Panc1 (cell line): ENCODE measurements around the gene DPH6. TPM values are rescaled to one million over a fixed set of nuclear protein-coding genes. Genes with fewer than 3 reads are reported as not detected.

Source experiments
- ATAC-seq: fragments of 200-7000 bp; cut with Tn5 transposase; 2 replicates; pipeline ENCODE4 v1.9.1; 2020; ENCODE audit warnings: mild to moderate bottlenecking, moderate library complexity
- BruUV-seq: library from RNA; stranded (reverse); fragments of 400-500 nt; replicated peaks from 2 replicates; lab custom pipeline; 2021; lab: Mats Ljungman, UMichigan
- CTCF ChIA-PET: fragments of 300-600 bp; sonication (Branson Sonifier 250); formaldehyde crosslinking; loops from one replicate; lab custom pipeline; 2022; ENCODE audit warnings: antibody characterized with exemption; lab: Charles Lee
- POLR2A ChIA-PET: fragments of 300-600 bp; sonication (Branson Sonifier 250); formaldehyde crosslinking; loops from one replicate; lab custom pipeline; 2022; ENCODE audit warnings: antibody characterized with exemption; lab: Charles Lee
- DNase-seq: peaks from one replicate; pipeline ENCODE4 v3.0.0-alpha.2; 2010; ENCODE audit warnings: low read depth, low spot score
- H3K27ac ChIP-seq: 2 replicates; pipeline ENCODE4 v1.5.1; 2011; ENCODE audit warnings: mild to moderate bottlenecking, low read length, inconsistent platforms
- H3K27me3 ChIP-seq: fragments of 200-500 bp; sonication (Bioruptor generic); 2 replicates; pipeline ENCODE4 v1.6.0; 2014; ENCODE audit warnings: low read length, inconsistent platforms; ENCODE audit not compliant: control insufficient read depth, insufficient read depth
- H3K36me3 ChIP-seq: fragments of 200-500 bp; sonication (Bioruptor generic); 2 replicates; pipeline ENCODE4 v1.5.1; 2014; ENCODE audit warnings: inconsistent platforms, mild to moderate bottlenecking, low read length, moderate library complexity; ENCODE audit not compliant: control insufficient read depth, insufficient read depth
- H3K4me1 ChIP-seq: 2 replicates; pipeline ENCODE4 v1.5.1; 2011; ENCODE audit warnings: inconsistent platforms, mild to moderate bottlenecking, low read length, moderate library complexity; ENCODE audit not compliant: control insufficient read depth, insufficient read depth
- H3K4me3 ChIP-seq, 2 experiments: 2 replicates each; pipeline ENCODE4 v1.5.1; 2011 to 2012; ENCODE audit warnings: low read depth in 2 of 2, low read length in 2 of 2, mild to moderate bottlenecking in 2 of 2, inconsistent platforms in 1 of 2, moderate library complexity in 1 of 2
- H3K9me3 ChIP-seq: fragments of 200-500 bp; sonication (Bioruptor generic); 2 replicates; pipeline ENCODE4 v1.5.1; 2014; ENCODE audit warnings: low read depth, mild to moderate bottlenecking, inconsistent platforms, low read length, moderate library complexity; ENCODE audit not compliant: control insufficient read depth, insufficient read depth
- POLR2AphosphoS5 ChIP-seq: IDR thresholded peaks from 2 replicates; pipeline ENCODE4 v1.6.1; 2012; ENCODE audit warnings: mild to moderate bottlenecking, low read depth, low read length, moderate library complexity
- SIN3A ChIP-seq: IDR thresholded peaks from 2 replicates; pipeline ENCODE4 v1.6.1; 2012; ENCODE audit warnings: low read depth, mild to moderate bottlenecking, low read length, moderate library complexity, borderline replicate concordance; ENCODE audit not compliant: insufficient read depth
- TCF7L2 ChIP-seq: IDR thresholded peaks from 2 replicates; pipeline ENCODE4 v1.6.1; 2011; ENCODE audit warnings: mild to moderate bottlenecking, low read depth, low read length, inconsistent platforms
- in situ Hi-C: cut with HindIII; loops from 2 replicates; pipeline ENCODE4 v1.10.0; 2016; ENCODE audit warnings: low sequenced_read_pairs, low pct_unique_long_range_greater_than_20kb
- intact Hi-C: fragments of 100-400 bp; cut with micrococcal nuclease; formaldehyde crosslinking; loops from one replicate; pipeline ENCODE4 v1.10.0; 2022; ENCODE audit not compliant: unreplicated experiment
- total RNA-seq: library from RNA; stranded (reverse); gene quantifications from one replicate; pipeline ENCODE4 v1.2.1, GENCODE V29; 2021; ENCODE audit not compliant: unreplicated experiment
- TF ChIP-seq, protein P1 (sequence below): fragments of 450-650 bp; IDR thresholded peaks from 2 replicates; pipeline ENCODE4 v1.5.1; 2017; ENCODE audit warnings: mild to moderate bottlenecking
- TF ChIP-seq, protein P2 (sequence below), 2 experiments: IDR thresholded peaks; 2 replicates each; pipeline ENCODE4 v1.6.1; 2011 to 2012; ENCODE audit warnings: low read depth in 2 of 2, control low read depth in 1 of 2, low read length in 1 of 2, mild to moderate bottlenecking in 1 of 2, moderate library complexity in 1 of 2; ENCODE audit not compliant: insufficient read depth in 1 of 2

DPH6 gene
- total RNA-seq, 1 experiment from 2014 or later, result 24.0 TPM

DNA sequence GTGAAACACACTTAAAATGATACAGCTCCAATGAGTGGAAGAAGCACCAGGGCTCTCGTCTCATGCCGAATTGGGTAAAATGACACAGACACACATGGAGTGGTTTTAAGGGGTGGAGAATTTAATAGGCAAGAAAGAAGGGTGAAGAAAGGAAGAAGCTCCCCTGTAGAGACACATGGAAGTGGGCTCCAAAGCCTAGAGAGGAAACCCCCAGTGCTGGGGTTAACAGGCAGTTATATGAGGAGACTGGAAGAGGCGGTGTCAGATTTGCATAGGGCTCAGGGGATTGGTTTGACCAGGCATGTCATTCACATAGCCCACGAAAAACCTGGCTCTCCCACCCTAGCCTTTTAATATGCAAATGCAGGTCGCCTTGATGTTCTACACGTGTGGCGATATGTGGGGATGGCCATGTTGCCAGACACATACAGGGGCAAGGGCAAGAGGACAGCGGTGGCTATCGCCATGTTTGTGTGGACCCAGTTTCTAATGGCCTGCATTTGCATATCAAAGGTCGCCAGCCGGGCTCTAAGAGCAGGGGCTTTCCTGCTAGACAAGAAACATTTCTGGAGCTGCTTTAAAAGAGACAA, 1.9 kb upstream of the DPH6 start:
- intact Hi-C loops (no loop called here), in situ Hi-C loops (no loop called here)
- H3K27me3 ChIP-seq, result no peaks in the 10 kb centered on the region
- no peak overlapping the region for H3K27ac ChIP-seq
- DNase-seq (no peak), ATAC-seq (no peak)
- TF ChIP-seq, protein P1, sequence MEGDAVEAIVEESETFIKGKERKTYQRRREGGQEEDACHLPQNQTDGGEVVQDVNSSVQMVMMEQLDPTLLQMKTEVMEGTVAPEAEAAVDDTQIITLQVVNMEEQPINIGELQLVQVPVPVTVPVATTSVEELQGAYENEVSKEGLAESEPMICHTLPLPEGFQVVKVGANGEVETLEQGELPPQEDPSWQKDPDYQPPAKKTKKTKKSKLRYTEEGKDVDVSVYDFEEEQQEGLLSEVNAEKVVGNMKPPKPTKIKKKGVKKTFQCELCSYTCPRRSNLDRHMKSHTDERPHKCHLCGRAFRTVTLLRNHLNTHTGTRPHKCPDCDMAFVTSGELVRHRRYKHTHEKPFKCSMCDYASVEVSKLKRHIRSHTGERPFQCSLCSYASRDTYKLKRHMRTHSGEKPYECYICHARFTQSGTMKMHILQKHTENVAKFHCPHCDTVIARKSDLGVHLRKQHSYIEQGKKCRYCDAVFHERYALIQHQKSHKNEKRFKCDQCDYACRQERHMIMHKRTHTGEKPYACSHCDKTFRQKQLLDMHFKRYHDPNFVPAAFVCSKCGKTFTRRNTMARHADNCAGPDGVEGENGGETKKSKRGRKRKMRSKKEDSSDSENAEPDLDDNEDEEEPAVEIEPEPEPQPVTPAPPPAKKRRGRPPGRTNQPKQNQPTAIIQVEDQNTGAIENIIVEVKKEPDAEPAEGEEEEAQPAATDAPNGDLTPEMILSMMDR, result no peak
- TF ChIP-seq, protein P2, sequence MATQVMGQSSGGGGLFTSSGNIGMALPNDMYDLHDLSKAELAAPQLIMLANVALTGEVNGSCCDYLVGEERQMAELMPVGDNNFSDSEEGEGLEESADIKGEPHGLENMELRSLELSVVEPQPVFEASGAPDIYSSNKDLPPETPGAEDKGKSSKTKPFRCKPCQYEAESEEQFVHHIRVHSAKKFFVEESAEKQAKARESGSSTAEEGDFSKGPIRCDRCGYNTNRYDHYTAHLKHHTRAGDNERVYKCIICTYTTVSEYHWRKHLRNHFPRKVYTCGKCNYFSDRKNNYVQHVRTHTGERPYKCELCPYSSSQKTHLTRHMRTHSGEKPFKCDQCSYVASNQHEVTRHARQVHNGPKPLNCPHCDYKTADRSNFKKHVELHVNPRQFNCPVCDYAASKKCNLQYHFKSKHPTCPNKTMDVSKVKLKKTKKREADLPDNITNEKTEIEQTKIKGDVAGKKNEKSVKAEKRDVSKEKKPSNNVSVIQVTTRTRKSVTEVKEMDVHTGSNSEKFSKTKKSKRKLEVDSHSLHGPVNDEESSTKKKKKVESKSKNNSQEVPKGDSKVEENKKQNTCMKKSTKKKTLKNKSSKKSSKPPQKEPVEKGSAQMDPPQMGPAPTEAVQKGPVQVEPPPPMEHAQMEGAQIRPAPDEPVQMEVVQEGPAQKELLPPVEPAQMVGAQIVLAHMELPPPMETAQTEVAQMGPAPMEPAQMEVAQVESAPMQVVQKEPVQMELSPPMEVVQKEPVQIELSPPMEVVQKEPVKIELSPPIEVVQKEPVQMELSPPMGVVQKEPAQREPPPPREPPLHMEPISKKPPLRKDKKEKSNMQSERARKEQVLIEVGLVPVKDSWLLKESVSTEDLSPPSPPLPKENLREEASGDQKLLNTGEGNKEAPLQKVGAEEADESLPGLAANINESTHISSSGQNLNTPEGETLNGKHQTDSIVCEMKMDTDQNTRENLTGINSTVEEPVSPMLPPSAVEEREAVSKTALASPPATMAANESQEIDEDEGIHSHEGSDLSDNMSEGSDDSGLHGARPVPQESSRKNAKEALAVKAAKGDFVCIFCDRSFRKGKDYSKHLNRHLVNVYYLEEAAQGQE (IDR thresholded peaks at IDR 0.05; ENCODE audit: insufficient read depth in 1 of 2, low read depth in 2 of 2, low read length in 1 of 2), result no peak
- TF ChIP-seq POLR2AphosphoS5, result no peak
- no peak for TF ChIP-seq SIN3A
- H3K36me3 ChIP-seq, result no peaks in the 10 kb centered on the region; the same call in 1 of the 2 replicates
- ChIA-PET CTCF (no interaction called here), POLR2A (interaction anchor here (0.6 kb wide), 1 partner anchor 1197 kb away, joined by 3 read pairs; no protein-coding TSS in a partner anchor)
- BruUV-seq, result no TSS peak
- peaks cover 9% of the 10 kb centered on the region for H3K4me1 ChIP-seq
- no peak overlapping the region for H3K4me3 ChIP-seq
- no peaks in the 10 kb centered on the region for H3K9me3 ChIP-seq

DNA sequence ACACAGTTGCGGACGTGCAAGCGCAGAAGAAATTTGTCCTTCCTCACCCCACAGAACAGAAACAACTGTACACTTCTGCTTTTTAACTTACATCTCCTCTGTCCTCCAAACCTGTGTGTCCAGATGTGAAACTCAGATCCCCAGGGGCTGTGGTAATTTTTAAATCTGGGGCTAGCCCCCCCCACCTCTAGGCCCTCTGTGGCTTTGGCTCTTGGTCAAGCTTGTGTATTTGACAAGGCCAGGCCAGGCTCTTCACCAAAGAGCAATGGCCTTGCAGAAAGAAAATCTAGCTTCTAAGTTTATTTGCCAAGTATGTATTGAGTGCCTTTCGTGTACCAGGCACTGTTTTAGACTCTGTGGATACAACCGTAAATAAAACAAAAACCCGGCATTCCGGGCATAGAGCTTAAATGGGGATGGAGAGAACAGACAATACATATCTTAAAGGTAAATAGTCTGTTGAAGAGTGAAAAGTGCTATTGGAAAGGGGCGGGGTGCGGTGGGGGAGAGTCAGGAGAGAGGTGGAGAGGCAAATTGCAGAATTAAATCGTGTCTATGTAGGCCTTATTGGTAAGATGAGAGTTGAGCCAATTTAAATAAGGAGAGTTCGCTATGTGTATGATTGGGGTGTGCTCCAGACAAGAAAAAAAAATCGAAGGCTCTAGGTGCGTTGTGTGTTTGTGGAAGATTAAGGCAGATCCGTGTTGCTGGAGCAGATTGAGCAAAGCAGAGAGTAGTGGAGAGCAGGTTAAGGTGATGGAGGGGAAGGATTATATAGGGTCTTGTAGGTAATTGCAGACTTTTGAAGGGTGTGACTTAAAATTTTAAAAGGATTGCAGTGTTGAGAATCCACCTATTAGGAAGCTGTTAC, 781 bp upstream of the DPH6 start:
- H3K27me3 ChIP-seq, result no peaks in the 10 kb centered on the region
- H3K4me1 ChIP-seq, result peaks cover 9% of the 10 kb centered on the region
- ChIA-PET POLR2A (interaction anchor here (0.7 kb wide), 1 partner anchor 1201 kb away, joined by 3 read pairs; no protein-coding TSS in a partner anchor), CTCF (no interaction called here)
- BruUV-seq, result no TSS peak
- intact Hi-C loops (no loop called here), in situ Hi-C loops (no loop called here)
- H3K4me3 ChIP-seq, result peak overlapping the region; percentile 76 to 97
- H3K9me3 ChIP-seq, result no peaks in the 10 kb centered on the region
- peak overlapping the region; percentile 98 for H3K27ac ChIP-seq
- no peak for ATAC-seq
- DNase-seq, result no peak
- H3K36me3 ChIP-seq, result no peaks in the 10 kb centered on the region; the same call in 1 of the 2 replicates
- TF ChIP-seq POLR2AphosphoS5, result no peak
- no peak for TF ChIP-seq SIN3A
- TF ChIP-seq TCF7L2, result no peak
- TF ChIP-seq, protein P2 (IDR thresholded peaks at IDR 0.05; ENCODE audit: insufficient read depth in 1 of 2, low read depth in 2 of 2, low read length in 1 of 2), result no peak
- TF ChIP-seq, protein P1, result no peak
